SKM-1 treated with dmso at 0.1 percent for 144 hours (cell line): ENCODE results near the gene ASS1.
"Not testable (repeated sequence)": the region's sequence is repeated elsewhere in the genome, so short reads cannot be mapped to it uniquely, and the experiment has no call there.

ENCODE experiments used
- DNase-seq: peaks from one replicate; lab custom pipeline; 2025; ENCODE audit not compliant: unreplicated experiment; lab: John Stamatoyannopoulos, UW

Gene ASS1

GRCh38 chr9:130444565-130445221, at the start of gene ASS1:
ASS1 (plus strand) TSS chr9:130444961; CDS start chr9:130452229, 7,268 bp downstream.
- peak; percentile 18 for DNase-seq

- no peak for DNase-seq
Observed at GRCh38 chr9:130395810-130396435, 48.8 kb upstream of the ASS1 start.

- no peak for DNase-seq
Observed at GRCh38 chr9:130396581-130396980, 48.2 kb upstream of the ASS1 start.

- DNase-seq: no peak
Observed at GRCh38 chr9:130398487-130399240, 46.1 kb upstream of the ASS1 start.

- DNase-seq: no peak
Observed at GRCh38 chr9:130399768-130400167, 45.0 kb upstream of the ASS1 start.

GRCh38 chr9:130400870-130401269, 43.9 kb upstream of the ASS1 start:
- DNase-seq: no peak

- DNase-seq: not testable (repeated sequence)
Observed at GRCh38 chr9:130401742-130402141, 43.0 kb upstream of the ASS1 start.

- no peak for DNase-seq
Observed at GRCh38 chr9:130402243-130402642, 42.5 kb upstream of the ASS1 start.

GRCh38 chr9:130402645-130403440, 41.9 kb upstream of the ASS1 start:
- DNase-seq: no peak

- no peak for DNase-seq
Observed at GRCh38 chr9:130405657-130406257, 39.0 kb upstream of the ASS1 start.

- DNase-seq: no peak
Observed at GRCh38 chr9:130406278-130406895, 38.4 kb upstream of the ASS1 start.

- DNase-seq: no peak
Observed at GRCh38 chr9:130407916-130408663, 36.7 kb upstream of the ASS1 start.

- no peak for DNase-seq
Observed at GRCh38 chr9:130408669-130409068, 36.1 kb upstream of the ASS1 start.

- peak; percentile 11 for DNase-seq
Observed at GRCh38 chr9:130409246-130409645, 35.5 kb upstream of the ASS1 start.

GRCh38 chr9:130410443-130410842, 34.3 kb upstream of the ASS1 start:
- no peak for DNase-seq

- DNase-seq: no peak
Observed at GRCh38 chr9:130411566-130411915, 33.2 kb upstream of the ASS1 start.

- DNase-seq: no peak
Observed at GRCh38 chr9:130414081-130414731, 30.6 kb upstream of the ASS1 start.

- DNase-seq: no peak
Observed at GRCh38 chr9:130414910-130415746, 29.6 kb upstream of the ASS1 start.
